CD4-positive, alpha-beta T cell (primary cell): ENCODE data around the gene PLCG2. TPM values are rescaled to one million over a fixed set of nuclear protein-coding genes. Genes with fewer than 3 reads are reported as not detected.

ENCODE experiments used
- ATAC-seq: fragments of 200-7000 bp; cut with Tn5 transposase; one replicate; pipeline ENCODE4 v1.10.0; 2022; ENCODE audit warnings: mild to moderate bottlenecking; ENCODE audit not compliant: poor library complexity
- CTCF ChIA-PET: fragments of 350-600 bp; sonication (Branson Sonifier 250); formaldehyde crosslinking; loops from one replicate; lab custom pipeline; 2021; ENCODE audit warnings: antibody characterized with exemption, inconsistent platforms; lab: Charles Lee
- POLR2A ChIA-PET: fragments of 350-600 bp; sonication (Branson Sonifier 250); formaldehyde crosslinking; loops from one replicate; lab custom pipeline; 2021; ENCODE audit warnings: antibody characterized with exemption, inconsistent platforms; lab: Charles Lee
- DNase-seq, 14 experiments: peaks; one replicate each; pipeline ENCODE4 v3.0.0-alpha.2; 2013 to 2020; ENCODE audit warnings: mixed read lengths in 2 of 14
- H3K27ac ChIP-seq, 2 donors: one replicate each; pipeline versions ENCODE4 v1.5.1 to v1.7.0; 2013; ENCODE audit warnings: low read length in 2 of 2, low read depth in 1 of 2, mild to moderate bottlenecking in 1 of 2
- H3K27me3 ChIP-seq, 2 experiments: 1 replicate in 1 of 2; 2 replicates in 1 of 2; pipeline versions ENCODE4 v1.6.1 to v1.7.0; 2013; ENCODE audit warnings: low read length in 2 of 2, control low read depth in 1 of 2, mild to moderate bottlenecking in 1 of 2, moderate library complexity in 1 of 2; ENCODE audit not compliant: insufficient read depth in 2 of 2, control insufficient read depth in 1 of 2
- H3K36me3 ChIP-seq: one replicate; pipeline ENCODE4 v1.6.1; 2013; ENCODE audit warnings: low read length, control low read depth; ENCODE audit not compliant: insufficient read depth
- H3K4me1 ChIP-seq: one replicate; pipeline ENCODE4 v1.6.1; 2013; ENCODE audit warnings: low read length, control low read depth; ENCODE audit not compliant: insufficient read depth
- H3K4me3 ChIP-seq: one replicate; pipeline ENCODE4 v1.5.1; 2013; ENCODE audit warnings: mild to moderate bottlenecking, low read length, moderate library complexity
- H3K9me3 ChIP-seq, 2 experiments: 1 replicate in 1 of 2; 2 replicates in 1 of 2; pipeline versions ENCODE4 v1.6.1 to v1.7.0; 2013; ENCODE audit warnings: low read length in 2 of 2, mild to moderate bottlenecking in 2 of 2, control low read depth in 1 of 2, moderate library complexity in 1 of 2; ENCODE audit not compliant: control insufficient read depth in 1 of 2, insufficient read depth in 1 of 2
- H3K27ac Mint-ChIP-seq: one replicate; pipeline ENCODE4 v1.8.0; 2020; ENCODE audit warnings: mixed read lengths
- H3K27me3 Mint-ChIP-seq: one replicate; pipeline ENCODE4 v1.8.0; 2021; ENCODE audit warnings: mixed read lengths
- H3K36me3 Mint-ChIP-seq: one replicate; pipeline ENCODE4 v1.8.0; 2021; ENCODE audit warnings: low read depth, mixed read lengths
- H3K4me1 Mint-ChIP-seq: one replicate; pipeline ENCODE4 v1.8.0; 2021; ENCODE audit warnings: low read depth, mixed read lengths
- H3K4me3 Mint-ChIP-seq: one replicate; pipeline ENCODE4 v1.8.0; 2020; ENCODE audit warnings: mild to moderate bottlenecking, mixed read lengths
- H3K9me3 Mint-ChIP-seq: one replicate; pipeline ENCODE4 v1.8.0; 2020; ENCODE audit warnings: mixed read lengths
- intact Hi-C, 2 experiments: fragments of 100-400 bp; cut with DNase I in 1 of 2; cut with micrococcal nuclease in 1 of 2; formaldehyde crosslinking; loops; one replicate each; pipeline versions ENCODE4 v1.15.1 to v1.9.0; 2023 to 2025; cut with DNase I, micrococcal nuclease
- total RNA-seq, 174 experiments: library from RNA in 2 of 174; stranded (reverse) in 2 of 174; gene quantifications; one replicate each; pipeline ENCODE4 v1.2.3 and lab custom pipeline; 2021 to 2026
- TF ChIP-seq, protein P1 (sequence below): fragments of 200-600 bp; IDR thresholded peaks from one replicate; pipeline ENCODE4 v1.8.0; 2022; ENCODE audit warnings: antibody characterized with exemption, mild to moderate bottlenecking

The PLCG2 gene
- total RNA-seq, 2 experiments from 2014 or later = 0.92 to 1.5 TPM

DNA sequence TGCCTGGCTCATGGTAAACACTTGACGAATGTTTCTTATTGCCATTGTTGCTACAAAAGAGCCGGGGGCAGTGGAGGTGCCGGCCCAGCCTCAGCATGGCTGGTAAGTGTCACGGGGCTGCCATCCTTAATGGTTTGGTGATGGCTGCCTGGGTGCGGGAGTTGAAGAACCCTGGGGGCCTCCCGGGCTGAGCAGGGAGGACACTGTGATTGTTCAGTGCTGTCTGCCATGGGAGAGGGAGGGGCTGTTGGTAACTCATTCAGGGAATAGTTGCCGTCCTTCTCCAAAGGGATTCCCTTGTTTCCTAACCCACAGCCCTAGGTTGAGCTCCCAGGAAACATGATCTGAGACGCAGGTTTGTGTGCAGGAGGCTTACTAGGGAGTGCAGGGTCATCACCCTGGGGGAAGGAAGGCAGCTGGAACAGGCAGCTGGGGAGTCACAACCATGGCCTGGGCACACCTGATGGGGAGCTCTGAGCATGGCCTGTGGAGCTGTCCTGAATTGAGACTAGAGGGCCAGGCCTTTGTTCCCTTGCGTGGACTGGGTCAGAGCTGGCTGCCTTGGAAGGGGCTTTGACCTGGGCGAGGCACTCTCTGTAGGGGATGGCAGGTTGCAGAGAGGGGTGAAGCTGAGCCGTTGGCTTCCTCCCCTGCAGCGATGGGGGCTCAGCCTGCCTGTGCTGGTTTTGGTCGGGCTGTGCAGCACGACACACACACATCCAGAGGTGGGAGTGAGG is 85.7 kb downstream of the PLCG2 start:
- CTCF ChIA-PET = no interaction called here

DNA sequence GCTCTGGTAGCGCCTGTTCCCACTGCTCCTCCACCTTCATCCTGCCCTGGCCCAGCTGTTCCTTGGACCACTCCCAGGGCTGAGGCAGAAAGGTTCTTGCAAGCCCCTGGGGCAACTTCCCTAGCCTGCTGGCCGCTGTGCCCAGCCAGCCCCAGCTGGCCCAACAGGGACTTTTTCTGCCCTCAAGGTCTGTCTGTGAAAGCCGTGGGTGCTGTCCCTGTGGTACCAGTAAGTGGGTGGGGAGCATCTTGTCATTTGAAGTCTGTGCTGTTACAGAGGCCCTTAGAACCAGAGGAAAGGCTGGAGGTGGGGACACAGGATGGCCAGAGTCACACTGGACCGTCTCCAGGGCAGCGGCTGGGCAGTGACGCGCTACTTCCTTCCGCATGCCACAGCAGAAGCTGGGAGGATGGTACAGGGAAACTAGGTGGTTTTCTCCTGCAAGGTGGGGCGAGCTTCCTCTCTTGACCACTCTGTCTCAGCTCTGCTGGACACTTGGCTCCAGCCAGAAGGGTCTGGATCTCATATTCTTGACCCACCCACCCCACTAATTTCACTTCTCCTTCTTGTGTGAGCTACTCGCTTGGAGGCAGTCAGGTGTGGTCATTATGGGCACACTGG is 87.8 kb downstream of the PLCG2 start:
- DNase-seq = no peak
- H3K27me3 ChIP-seq = no peaks in the 10 kb centered on the region
- no peak for ATAC-seq
- H3K36me3 ChIP-seq = no peaks in the 10 kb centered on the region
- Mint-ChIP-seq H3K36me3 (no peaks in the 10 kb centered on the region), H3K4me1 (no peaks in the 10 kb centered on the region), H3K27me3 (no peaks in the 10 kb centered on the region), H3K9me3 (no peaks in the 10 kb centered on the region), H3K4me3 (no peak overlapping the region), H3K27ac (no peak overlapping the region)
- TF ChIP-seq, protein P1, sequence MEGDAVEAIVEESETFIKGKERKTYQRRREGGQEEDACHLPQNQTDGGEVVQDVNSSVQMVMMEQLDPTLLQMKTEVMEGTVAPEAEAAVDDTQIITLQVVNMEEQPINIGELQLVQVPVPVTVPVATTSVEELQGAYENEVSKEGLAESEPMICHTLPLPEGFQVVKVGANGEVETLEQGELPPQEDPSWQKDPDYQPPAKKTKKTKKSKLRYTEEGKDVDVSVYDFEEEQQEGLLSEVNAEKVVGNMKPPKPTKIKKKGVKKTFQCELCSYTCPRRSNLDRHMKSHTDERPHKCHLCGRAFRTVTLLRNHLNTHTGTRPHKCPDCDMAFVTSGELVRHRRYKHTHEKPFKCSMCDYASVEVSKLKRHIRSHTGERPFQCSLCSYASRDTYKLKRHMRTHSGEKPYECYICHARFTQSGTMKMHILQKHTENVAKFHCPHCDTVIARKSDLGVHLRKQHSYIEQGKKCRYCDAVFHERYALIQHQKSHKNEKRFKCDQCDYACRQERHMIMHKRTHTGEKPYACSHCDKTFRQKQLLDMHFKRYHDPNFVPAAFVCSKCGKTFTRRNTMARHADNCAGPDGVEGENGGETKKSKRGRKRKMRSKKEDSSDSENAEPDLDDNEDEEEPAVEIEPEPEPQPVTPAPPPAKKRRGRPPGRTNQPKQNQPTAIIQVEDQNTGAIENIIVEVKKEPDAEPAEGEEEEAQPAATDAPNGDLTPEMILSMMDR = no peak
- no peak overlapping the region for H3K4me3 ChIP-seq
- ChIA-PET POLR2A (no interaction called here), CTCF (no interaction called here)
- H3K9me3 ChIP-seq = no peaks in the 10 kb centered on the region
- intact Hi-C loops = no loop called here
- no peaks in the 10 kb centered on the region for H3K4me1 ChIP-seq
- H3K27ac ChIP-seq = no peak overlapping the region

More for the DNA sequence above, 85.7 kb downstream of the PLCG2 start:
- TF ChIP-seq, protein P1 = no peak
- Mint-ChIP-seq H3K27me3 (no peaks in the 10 kb centered on the region), H3K36me3 (no peaks in the 10 kb centered on the region), H3K27ac (no peak overlapping the region), H3K9me3 (no peaks in the 10 kb centered on the region), H3K4me1 (no peaks in the 10 kb centered on the region), H3K4me3 (no peak overlapping the region)
- H3K4me1 ChIP-seq = no peaks in the 10 kb centered on the region
- DNase-seq (no peak), ATAC-seq (no peak)
- POLR2A ChIA-PET = no interaction called here
- H3K27ac ChIP-seq = no peak overlapping the region
- no peaks in the 10 kb centered on the region for H3K36me3 ChIP-seq
- no peak overlapping the region for H3K4me3 ChIP-seq
- intact Hi-C loops = no loop called here
- no peaks in the 10 kb centered on the region for H3K9me3 ChIP-seq
- H3K27me3 ChIP-seq = no peaks in the 10 kb centered on the region

DNA sequence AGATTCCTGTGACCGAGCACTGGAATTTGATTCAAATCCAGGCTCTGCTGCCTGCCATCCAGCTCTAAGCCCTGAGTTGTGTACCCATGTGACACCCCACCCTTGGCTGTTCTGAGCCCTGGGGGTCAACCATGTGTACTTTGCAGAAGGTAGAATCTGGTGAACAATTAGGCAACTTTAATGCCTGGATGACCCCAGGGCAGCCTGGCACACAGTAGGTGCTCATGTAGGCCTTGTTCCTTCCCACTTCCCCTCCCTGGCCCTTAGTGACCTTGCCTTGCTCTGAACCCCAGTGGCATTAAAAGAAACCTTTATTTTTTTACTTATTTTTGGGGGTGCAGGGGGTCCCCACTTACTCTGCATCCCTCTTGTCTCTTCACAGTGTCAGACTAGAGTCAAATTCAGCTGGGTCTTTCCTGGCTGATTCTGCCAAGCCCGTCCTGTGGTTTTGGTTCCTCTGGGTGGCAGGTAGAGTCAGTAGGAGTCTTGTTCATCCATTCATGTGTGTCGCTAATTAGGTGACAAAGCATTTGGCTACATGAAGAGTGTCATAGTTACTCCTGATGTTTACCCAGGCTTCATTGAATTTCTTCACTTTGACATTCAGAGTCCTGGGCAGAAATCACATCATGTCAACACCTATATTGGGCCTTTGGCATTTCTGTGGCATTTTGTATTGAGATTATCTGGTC is 89.1 kb downstream of the PLCG2 start:
- POLR2A ChIA-PET = no interaction called here
- H3K27ac ChIP-seq = no peak overlapping the region
- no peaks in the 10 kb centered on the region for H3K36me3 ChIP-seq
- ATAC-seq (no peak), DNase-seq (no peak)
- H3K36me3 Mint-ChIP-seq = no peaks in the 10 kb centered on the region
- H3K4me3 ChIP-seq = no peak overlapping the region
- no peaks in the 10 kb centered on the region for H3K4me1 Mint-ChIP-seq
- no peaks in the 10 kb centered on the region for H3K27me3 ChIP-seq
- H3K4me3 Mint-ChIP-seq = no peak overlapping the region
- H3K4me1 ChIP-seq = no peaks in the 10 kb centered on the region
- TF ChIP-seq, protein P1 = no peak
- CTCF ChIA-PET = no interaction called here
- H3K27ac Mint-ChIP-seq = no peak overlapping the region
- no peaks in the 10 kb centered on the region for H3K27me3 Mint-ChIP-seq
- no peaks in the 10 kb centered on the region for H3K9me3 Mint-ChIP-seq
- H3K9me3 ChIP-seq = no peaks in the 10 kb centered on the region
- intact Hi-C loops = no loop called here
